HG03469 (cell line): ENCODE measurements around the gene RIOX2.
"Not testable (repeated sequence)": the region's sequence is repeated elsewhere in the genome, so short reads cannot be mapped to it uniquely, and the experiment has no call there.

Source experiments
- ATAC-seq: cut with Tn5 transposase; IDR thresholded peaks from one replicate; pipeline ENCODE4 v1.9.1; 2021; ENCODE audit warnings: mild to moderate bottlenecking, moderate library complexity, moderate number of reproducible peaks; ENCODE audit not compliant: unreplicated experiment

Gene RIOX2

DNA sequence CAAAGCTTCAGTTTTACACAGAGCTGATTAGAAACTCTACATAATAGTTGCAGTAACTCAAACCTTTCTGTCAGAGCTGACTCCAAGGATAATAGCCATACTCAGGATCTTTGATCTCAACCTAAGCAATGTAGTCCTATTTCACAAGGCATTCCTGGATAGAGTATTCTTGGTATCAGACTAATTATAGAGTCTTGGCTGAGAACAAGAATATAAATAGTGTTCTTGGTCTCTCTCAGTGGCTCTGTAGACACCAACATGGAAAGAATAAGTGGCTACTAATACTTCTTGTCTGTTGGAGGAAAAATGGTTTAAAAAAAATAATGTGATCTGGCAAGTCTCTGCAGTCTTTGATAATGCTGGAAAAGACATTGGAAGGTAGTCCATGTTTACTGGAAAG is 55.7 kb downstream of the RIOX2 start:
- ATAC-seq: no peak

DNA sequence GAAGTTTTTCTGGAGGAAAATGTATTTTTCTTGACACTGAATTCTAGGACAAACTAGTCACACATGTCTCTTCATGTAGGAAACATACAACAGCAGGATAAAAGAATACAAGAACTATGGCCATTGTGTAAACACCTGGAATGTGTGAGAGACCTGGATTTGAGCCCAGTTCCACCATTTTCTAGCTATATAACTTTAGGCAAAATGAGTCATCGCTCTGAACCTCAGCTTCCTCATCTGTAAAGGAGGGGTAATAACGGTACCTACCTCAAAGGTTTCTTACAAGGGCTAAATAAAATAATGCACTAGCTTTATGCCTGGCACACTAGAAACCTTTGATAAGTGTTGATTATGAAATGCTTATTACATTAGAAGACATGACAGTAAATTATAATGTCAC is 57.8 kb downstream of the RIOX2 start:
- ATAC-seq: peak; percentile 49

DNA sequence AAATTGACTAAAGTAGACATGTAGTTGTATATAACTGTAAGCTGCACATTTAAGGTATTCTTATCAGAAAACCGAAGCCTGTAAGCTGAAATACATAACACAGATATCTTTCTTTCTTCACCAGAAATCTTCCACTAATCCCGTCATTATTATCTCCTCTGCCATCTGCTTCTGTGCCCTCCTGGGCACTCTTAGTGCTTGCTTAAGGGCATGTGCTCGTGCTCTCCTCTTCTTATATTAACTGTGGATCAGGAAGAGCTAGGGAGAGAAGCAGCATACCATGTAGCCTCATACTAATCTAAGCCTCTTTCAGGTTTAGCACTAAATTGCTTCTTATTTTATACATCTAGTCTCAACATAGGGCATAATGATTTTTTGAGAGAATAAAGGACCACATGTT is 60.8 kb downstream of the RIOX2 start:
- ATAC-seq: no peak

DNA sequence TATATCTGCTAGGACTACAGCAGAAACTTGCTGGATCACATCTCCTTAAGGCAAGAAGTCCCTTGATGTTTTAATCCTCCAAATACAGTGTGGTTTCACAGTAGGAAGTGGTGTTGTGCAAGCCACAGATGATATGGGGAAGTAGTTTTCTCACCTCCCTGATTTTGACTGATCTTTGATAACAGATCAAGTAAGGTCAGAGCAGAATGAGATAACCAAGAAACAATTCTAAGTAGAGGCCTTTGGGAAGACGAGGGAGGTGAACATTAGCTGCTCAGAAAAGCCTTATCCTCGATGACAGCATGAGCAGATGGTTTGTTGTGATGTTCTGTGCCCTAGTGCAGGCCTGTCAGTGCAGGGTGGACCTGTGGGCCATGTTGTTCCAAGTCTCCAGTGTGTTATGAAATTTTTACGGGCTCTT is 61.3 kb downstream of the RIOX2 start:
- ATAC-seq: no peak

DNA sequence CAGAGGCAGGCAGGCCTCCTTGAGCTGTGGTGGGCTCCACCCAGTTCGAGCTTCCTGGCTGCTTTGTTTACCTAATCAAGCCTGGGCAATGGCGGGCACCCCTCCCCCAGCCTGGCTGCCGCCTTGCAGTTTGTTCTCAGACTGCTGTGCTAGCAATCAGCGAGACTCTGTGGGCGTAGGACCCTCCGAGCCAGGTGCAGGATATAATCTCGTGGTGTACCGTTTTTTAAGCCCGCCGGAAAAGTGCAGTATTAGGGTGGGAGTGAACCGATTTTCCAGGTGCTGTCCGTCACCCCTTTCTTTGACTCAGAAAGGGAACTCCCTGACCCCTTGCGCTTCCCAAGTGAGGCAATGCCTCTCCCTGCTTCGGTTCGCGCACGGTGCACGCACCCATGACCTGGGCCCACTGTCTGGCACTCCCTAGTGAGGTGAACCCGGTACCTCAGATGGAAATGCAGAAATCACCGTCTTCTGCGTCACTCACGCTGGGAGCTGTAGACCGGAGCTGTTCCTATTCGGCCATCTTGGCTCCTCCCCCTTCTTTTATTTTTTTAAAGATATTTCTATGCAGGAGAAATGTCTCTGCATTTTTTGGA is 61.9 kb downstream of the RIOX2 start:
- not testable (repeated sequence) for ATAC-seq

DNA sequence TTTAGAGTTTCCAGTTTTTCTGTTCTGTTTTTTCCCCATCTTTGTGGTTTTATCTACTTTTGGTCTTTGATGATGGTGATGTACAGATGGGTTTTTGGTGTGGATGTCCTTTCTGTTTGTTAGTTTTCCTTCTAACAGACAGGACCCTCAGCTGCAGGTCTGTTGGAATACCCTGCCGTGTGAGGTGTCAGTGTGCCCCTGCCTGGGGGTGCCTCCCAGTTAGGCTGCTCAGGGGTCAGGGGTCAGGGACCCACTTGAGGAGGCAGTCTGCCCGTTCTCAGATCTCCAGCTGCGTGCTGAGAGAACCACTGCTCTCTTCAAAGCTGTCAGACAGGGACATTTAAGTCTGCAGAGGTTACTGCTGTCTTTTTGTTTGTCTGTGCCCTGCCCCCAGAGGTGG is 62.4 kb downstream of the RIOX2 start:
- ATAC-seq: not testable (repeated sequence)

DNA sequence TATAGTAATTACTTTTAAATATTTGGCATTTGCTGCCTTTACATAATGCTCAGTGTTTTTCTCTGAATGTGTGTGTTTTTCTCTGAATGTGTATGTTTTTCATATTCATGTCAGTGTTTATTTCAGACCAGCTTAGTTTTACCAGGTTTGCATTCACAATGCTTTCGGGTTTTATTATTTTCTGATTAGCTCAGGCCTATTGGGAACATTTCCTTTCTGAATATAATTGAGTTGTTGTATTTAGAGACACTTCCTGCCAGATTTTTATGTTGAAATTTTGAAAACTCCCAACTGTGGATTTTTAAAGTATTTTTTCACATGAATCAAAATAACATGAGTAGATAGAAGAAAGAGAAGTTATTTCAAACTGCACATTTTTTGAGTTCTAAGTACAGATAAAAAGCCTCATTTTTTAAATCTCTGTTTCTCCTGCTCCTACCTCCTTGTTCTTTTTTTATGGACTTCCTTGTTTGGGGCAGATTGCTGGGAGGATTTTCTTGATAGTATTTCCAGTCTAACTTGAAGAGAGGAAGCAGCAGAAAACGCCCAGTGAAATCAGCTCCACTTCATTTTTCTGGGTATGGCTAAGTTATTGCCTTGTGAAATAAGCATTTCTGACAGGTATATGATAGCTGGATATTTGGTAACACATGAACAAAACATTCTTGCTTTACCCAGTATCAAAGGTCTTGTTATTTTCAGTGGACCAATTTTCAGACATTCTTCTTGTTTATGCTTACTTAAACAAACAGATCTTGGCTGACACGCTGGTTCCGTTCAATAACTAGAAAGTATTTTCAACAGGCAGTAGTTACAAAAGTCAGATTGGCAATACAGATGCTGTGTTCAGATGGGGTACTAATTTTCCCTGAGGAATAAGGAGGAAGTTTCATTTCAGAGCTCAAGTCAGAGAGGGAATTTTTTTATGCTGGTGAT is 70.7 kb downstream of the RIOX2 start:
- no peak for ATAC-seq

DNA sequence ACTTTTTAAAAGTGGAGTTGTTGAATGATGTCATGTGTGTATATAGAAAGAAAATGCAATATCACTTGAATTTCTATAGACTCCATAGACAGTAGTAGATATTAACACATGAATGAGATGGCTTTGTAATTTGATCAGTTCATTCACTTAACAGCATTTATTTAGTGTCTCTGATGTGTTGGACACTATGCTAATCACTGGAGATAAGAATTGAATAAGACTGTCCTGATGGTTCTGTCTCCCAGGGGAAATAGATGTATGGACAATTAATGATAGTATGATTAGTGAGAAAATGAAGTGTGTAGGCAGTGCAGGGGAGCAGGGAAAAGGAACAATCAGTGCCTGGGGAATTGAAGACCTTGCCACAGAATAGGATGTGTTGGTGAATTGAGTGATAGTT is 72.9 kb downstream of the RIOX2 start:
- no peak for ATAC-seq

DNA sequence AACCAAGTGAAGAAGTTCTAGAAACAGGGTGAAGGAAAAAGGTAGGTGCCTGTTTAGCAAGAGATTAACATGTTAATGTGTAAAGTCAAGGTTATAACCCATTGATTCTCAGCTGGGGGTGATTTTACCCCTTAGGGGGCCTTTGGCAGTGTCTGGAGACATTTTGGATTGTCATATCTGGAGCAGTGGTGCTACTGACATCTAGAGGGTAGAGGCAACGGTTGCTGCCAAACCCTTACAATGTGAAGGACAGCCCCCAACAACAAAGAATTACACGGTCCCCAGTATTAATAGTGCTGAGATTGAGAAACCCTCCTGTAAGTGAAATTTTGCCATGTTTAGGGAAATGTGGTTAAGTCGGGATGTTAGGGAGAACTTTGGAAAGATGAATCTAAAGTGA is 75.7 kb downstream of the RIOX2 start:
- no peak for ATAC-seq

DNA sequence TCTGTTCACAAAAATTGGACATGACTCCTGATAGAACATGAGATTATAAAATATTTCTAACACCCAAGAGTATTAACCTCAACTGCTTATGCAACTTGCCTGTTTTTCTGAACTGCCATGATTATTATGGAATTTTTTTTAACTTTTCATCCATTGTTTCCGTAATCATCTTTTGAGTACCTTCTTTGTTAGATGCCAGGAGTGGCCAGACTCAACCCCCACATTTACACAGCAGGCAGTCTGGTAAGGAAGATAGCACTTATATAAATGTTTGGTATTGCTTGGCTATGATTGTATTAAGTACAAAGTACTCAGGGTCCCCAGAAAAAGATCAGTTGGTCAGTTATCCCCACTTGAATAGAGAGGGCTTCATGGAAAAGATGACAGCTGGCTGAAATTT is 76.1 kb downstream of the RIOX2 start:
- ATAC-seq: no peak

DNA sequence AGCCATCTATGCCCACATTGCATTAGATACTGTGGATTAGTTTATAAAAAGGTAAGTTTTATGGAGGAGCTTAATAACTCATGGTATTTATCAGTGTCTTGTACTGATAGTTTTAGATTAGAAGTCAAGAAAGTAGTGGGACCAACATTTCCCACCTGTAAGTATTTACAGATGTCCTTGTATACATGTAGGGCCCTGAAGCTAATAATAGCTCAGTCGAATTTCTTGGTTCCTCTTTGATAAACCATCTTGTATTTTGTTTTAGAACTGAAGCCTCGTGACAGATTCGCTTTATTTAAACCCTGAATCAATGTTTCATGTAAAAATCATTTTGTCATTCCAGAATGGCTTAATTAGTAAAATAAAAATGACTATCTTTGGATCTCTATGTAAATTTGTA is 77.0 kb downstream of the RIOX2 start:
- peak; percentile 72 for ATAC-seq

DNA sequence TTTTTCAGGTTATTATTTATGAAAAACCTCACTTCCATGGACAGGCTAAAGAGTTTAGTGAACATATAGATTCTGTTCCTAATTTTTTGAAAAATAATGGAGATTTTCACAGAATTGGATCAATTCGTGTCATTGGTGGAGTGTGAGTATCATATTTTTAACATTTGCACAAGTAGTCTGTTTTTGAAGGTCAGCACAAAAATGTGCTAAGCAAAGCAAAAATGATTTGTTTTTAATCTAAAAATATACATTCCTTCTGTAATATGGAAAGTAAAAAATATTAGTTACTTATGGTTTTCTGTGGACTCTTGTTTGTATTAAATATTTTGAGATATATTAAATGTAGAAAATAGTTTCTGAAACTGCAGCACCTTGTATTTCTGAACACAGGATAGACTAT is 79.4 kb downstream of the RIOX2 start:
- no peak for ATAC-seq
